ENCODE results near the gene TNIP3.

The TNIP3 gene

DNA sequence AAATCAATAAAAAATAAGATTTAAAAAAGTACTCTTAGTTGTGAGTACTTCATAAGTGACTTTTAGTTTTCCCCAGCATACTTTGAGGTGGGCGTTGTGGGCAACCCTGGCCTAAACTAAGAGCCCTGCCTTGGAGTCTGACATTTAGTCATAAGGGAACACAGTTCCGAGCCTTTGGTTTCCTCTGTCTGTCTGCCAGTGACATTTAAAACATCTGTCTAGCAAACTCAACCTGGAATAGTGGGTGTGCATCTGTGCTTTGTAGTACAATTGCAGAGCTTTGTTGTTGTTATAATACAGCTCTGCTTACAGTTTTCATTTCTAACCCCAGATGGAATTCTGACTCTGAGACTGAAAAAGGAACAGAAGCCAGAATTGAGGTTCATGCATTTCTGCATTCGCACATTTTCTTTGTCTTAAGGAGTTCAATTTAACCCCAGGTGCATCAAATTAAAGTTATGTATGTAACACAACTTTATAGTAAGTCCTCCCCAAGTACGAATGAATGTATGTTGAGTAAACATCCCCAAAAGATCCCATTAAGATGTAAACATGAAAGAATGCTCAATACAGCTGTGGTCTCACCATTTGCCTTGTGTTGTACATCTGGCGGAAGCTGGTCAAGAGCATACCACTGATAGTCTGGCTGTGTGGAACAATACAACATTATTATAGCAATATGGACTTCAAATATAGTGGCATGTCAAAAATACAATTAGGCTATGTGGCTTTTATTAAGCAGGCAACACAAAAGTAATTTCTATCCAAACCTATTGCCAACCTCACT lies 25.9 kb downstream of the TNIP3 start:
- no peak for DNase-seq

DNA sequence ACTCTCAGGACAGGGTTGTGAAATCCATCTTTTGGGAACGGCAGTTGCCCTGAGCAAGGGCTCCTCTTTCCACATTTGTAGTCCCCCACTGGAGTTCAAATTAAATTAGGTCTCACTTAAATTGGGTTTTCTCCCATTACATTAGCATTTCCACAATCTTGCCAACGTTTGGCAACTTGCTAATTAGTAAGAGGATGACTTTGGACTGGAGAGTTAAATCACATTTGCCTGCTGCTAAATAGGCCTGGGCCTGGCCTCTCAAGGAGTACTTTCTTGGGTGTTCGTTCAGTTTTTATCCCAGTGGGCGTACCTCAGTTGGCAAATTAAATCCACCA lies 33.8 kb downstream of the TNIP3 start:
- no peak for DNase-seq

DNA sequence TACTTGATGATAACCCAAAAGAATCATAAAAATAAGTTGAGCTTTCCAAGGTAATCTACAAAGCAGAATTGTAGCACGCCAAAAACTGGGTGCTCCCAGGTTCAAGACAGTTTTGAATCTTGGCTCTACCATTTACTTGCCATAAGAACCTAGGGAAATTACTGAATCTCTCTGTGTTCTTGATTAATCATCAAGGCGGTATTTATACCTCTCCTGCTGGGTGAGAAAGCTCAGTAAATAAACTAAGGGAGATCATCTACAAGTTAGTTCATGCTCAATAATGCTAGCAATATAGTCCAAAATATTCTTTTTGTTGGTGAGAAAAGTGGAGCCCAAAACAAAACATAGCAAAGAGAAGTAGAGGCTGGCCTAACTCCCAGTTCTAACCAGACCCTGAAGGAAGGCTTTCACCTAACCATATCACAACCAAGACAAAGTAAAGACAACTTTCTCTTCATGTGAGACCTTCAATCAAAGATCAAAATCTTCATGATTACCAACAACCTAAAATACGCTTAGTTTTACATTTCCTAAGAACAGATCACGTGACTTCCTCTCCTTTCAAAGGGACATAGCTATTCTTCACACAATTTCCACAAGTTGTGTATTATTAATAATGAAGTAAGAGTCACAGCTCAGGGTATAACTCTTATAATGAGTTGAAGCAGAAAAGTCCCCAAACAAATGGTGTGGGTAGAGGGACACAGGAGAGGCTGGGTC lies 34.4 kb downstream of the TNIP3 start:
- no peak for DNase-seq

DNA sequence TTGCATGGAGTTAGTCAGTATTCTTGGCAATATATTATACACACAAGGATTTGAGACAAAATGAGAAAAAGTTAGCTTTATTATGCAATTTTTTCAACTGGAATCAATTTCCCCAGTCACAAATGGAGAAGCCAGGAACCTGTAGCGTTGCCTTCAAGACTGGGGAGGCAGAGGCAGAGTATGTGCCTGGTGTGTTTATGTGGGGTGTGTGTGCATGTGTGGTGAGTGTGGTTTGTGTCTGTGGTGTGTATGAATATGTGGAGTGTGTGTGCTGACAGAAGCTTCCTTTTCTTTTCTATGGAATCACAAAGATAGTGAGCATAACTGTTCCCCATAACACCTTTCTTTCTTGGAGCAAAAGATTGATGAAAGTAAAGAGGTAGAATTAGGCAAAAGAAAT lies 37.0 kb downstream of the TNIP3 start:
- DNase-seq, result no peak

DNA sequence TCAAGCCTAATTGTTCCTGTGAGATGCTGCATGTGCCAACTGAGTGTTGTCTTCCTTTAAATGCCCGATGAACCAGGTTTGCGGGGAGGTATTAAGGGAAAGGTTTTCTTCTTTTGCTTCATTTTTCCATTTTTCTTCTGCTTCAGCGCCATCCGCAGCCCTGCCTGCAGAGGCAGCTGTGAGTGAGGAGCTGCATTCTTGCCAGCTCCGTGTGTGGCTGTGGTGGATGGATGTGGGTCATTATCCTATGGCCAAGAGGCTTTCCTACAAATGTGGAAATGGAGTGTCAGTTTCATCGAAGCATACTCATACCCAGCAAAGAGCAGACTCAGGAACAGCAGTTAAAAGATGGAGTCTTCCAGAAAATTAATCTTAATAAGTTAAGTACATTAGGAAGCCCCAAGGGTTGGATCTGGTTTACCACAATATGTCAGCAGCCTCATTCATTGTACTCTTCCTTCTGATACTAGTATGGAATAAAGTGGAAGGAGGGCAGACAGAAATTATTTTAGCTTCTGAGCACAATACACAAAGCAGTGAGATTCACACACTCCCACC lies 37.6 kb downstream of the TNIP3 start:
- DNase-seq, result no peak

DNA sequence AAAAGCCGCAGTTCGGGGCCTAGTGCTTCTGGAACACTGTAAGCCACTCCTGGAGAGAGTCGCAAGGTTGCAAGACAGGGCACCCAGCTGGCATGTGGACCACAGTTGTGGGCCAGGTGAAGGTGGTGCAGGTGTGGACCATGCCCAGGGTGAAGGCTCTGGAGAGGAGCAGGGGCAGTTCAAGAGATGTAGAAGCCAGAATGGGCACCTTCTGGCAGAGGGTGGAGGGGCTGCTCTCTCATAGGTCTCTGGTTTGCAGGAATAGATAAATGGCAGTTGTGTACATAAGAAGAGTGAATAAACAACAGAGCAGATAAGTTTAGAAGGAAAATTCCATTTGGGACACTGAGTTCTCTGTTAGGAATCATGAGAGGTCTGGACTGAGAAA lies 38.6 kb downstream of the TNIP3 start:
- DNase-seq, result no peak

DNA sequence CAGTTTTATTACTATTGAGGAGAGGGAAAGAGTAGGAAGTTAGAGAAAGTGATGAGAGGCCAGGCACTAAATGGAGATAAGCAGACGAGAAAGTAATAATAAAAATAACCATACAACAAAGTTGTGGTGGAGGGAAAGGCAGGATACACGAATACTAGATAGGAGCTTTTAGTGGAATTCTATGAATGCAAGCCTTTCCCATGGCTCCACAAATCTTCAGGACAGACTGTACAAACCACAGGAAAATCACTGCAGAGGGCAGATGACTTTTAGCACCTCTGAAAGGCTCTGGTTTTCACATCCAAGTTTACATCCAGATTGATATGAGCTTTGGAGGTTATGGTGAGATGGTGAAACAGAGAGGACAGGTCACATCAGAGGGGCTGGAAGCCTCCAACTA lies 41.5 kb downstream of the TNIP3 start:
- DNase-seq, result no peak

DNA sequence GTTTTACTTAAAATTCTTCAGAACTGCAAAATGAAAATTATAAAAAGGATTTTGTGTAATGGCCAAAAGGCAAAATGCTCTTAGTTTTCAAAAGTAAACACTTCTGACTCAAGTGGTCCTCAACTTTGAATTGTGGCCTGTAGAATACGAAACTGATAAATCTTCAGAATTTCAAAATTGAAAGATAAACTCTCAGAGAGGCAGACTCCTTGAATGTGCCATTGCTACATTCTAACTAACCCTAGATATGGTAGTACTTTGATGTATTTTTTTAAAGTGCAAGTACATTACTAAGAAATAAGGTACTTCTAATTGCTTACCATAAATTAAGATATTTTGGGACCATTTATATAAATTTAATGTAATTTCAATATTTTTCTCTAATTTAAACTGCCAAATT lies 44.4 kb downstream of the TNIP3 start:
- DNase-seq, result no peak

DNA sequence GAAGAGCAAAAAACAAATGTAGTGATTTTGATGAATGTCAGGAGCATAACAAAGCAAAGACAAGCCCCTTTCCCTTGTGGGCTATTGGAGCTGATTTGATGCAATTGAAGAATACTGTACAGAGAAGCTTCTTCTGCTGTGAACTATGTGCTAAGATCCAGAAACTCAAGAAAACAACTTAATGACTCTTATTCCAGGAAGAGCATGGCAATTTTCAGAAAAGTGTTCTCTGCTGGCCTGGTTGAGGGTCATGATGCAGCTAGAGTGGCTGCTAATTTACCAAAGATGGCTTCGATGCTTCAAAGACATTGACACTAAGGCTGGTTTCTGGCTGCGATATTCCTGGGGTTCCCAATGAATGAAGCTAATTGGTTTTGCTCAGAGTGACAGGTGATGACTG lies 45.8 kb downstream of the TNIP3 start:
- DNase-seq, result no peak

DNA sequence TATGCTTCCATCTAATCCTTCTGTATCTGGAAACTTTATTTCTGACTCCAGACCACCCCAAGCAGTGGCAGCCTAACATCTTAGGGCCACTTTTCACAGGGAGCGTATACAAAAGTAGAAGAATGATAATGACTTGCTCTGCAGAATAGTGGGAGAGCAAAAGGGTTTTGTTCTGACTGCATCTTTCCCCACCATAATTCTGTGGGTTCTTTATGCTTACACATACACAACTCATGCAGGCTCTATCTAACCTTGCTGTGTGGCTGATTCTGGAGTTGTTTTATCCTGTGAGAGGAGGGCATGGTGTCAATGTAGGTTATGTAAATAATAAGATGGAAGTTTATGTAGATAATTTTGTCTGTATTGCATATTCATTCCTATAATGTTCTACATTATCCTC lies 49.4 kb downstream of the TNIP3 start:
- no peak for DNase-seq

DNA sequence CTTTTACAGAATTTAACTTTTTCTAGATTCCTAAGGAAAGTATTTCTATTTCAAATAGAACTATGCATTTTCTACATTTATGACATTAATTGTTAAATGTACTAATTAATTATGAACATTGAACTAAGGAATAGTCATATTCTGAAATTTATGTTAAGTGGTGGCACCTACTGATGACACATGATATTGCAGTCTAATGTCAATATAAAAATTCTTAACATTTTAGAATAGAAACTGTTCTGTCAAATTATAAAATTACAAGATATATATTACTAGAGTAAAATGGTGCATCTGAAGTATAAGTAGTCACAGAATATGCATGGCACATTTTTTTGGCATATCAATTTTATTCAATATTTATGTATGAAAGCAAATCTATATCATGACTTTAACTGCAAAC lies 51.6 kb downstream of the TNIP3 start:
- DNase-seq, result no peak

DNA sequence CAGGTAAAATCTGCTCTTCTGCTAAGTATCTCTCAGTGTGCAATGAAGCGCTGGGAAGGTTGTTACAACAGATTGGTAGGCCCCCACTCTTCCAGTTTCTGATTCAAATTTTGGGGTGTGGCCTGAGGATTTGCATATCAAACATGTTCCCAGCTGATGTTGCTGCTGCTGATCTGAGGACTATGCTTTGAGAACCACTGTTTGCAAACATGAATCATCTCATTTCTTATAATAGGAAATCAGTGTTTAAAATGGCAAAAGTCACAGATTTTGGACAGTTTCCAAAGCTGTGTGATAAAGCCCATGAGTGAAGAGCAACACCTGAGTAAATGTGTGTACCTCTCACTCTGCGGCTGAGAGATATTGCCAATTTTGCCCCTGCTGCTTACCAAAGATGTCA lies 55.6 kb downstream of the TNIP3 start:
- no peak for DNase-seq

DNA sequence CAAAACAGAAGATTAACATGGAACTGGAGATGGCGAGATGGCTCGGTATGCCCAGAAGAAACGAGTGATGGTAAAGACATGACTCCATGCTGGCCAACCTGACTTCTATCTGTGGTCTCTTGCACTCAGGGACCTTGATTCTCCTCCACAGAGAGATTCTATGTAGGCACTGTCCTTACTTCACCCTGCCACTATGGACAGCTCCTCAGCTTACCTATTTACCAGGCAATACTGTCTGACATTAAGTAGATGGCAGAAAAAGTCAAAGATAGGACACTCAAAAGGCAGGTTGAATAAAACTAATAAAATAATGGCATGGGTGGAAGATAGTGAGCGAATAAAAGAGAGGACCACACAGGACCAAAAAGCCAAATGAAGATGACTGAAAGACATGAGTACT lies 56.6 kb downstream of the TNIP3 start:
- no peak for DNase-seq

DNA sequence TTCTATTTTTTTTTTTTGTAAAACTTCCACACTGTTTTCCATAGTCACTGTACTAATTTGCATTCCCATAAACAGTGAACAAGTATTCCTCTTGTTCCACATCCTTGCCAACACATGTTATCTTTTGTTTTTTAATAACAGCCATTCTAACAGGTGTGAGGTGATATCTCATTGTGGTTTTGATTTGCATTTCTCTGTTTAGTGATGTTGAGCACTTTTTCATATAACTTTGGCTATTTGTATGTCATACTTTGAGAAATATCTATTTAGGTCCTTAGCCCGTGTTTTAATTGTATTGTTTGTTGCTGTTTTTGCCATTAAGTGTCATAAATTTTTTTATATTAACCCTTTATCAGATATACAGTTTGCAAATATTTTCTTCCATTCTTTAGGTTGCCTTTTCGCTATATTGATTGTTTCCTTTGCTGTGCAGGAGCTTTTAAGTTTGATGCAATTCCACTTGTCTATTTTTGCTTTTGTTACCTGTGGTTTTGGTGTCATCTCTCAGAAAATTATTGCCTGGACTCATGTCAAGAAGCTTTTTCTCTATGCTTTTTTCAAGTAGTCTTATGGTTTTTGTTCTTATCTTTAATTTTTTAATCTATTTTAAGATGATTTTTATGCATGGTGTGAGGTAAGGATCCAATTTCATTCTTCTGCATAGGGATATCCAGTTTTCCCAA lies 63.9 kb downstream of the TNIP3 start:
- DNase-seq, result no peak

DNA sequence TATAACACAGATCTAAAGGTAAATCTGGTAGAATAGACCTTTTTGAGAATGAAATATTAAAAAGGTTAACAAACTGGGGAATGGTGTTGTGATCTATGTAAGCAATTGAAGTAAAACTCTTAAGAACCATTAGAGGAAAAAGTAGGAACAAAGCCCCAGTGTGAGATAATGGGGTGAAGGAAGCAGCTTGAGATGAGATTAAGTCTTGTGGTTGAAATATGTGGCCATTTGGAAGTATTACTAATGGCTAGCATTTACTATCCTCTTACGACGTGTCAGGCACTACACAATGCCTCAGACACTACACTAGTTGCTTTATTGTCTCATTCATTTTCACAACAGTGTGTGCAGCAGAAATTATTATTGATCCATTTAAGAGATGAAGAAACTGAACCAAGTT lies 65.9 kb downstream of the TNIP3 start:
- DNase-seq, result no peak

DNA sequence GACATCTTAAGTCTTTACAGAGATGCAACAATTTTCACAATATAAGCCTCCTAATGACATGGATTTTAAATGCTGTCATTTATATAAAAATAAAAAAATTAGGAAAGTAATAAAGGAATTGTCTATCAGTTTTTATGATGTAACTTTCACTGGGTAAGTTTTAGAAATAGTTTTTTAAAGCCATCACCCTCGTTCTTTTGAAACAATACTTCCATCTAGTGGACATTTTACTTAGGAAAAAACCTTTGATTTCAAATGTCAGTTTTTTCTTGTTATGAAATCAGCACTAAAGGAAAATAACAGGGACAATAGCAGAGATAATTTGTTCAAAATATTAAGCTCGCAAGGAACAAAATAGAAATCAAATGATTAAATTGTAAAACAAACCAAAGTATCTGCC lies 67.5 kb downstream of the TNIP3 start:
- no peak for DNase-seq

DNA sequence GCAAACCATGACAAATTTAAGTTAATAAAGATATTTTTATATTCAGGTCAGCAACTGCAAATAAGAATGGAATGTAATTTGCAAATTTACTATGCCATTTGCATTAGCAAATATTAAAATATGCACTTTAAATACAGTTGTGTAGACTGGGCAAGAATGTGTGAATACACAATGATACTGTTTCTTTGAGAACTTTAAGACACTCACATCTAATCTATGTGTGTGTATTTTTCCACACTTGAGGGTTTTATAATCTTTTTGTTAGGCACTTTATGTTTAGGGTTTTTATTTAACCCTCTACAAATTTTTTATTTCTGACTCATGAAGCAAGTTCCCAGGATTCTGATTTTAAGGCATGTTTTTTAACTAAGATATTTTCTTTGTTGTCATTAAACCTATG lies 67.9 kb downstream of the TNIP3 start:
- no peak for DNase-seq

DNA sequence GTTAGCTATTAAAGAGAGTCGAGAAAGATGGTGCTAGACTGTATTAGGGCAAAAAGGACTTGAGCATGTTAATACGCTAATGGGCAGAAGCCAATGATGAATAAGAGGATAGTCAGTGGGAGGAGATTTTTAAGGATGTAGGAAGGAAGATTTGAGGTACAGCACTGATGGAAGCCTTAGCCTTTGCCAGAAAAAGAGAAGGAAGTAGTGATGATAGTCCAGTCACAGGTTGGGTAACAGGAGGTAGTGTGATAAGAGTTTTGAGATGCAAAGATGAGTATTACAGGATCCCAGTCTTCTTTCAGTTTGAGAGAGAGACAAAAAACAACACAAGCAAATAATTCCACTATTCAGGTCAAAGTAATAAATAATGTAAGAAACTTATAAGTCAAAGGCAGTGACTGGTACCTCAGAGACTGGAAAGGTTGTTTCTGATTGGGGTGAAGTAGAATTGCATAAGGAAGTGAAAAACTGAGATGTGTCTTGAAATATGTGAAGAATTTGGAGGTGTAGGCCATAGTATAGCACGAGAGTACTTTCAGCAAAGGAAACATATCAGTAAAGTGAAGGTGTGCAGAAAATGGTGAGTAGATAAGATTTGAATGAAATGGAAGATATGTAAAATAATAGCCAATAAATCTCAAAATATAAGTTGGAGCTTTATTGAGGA lies 69.7 kb downstream of the TNIP3 start:
- DNase-seq, result no peak

DNA sequence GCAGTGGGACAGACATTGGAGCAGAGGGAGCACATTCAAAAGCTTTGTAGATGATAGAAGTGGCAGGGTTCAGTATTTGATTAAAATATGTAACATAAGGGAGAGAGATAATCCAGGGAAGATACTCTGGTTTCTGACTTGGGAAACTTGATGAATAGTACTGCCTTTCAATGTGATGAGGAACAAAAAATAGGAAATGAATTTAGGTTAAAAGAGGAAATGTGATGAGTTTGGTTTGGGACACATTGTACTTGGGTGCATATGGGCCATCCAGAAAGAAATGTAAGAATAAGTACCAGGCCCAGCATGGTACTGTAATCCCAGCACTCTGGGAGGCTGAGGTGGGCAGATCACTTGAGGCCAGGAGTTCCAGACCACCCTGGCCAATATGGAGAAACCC lies 70.9 kb downstream of the TNIP3 start:
- DNase-seq, result no peak

DNA sequence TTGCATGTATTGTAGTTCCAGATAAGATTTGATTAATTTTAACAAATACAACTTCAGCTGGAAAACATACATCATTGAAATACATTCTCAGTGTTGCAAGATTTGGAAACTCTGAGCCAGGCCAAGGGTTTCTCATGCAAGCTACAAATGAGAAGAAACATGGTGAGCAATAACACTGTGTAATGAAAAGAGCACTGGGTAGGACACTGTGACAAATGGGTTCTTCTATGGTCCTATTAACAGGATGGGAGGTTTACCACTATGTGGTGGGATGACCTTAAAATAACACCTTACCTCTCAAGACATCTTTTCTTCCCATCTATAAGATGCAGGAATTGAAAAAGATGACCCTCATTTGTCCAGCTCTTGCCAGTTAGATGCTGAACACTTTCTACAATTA lies 72.2 kb downstream of the TNIP3 start:
- no peak for DNase-seq

DNA sequence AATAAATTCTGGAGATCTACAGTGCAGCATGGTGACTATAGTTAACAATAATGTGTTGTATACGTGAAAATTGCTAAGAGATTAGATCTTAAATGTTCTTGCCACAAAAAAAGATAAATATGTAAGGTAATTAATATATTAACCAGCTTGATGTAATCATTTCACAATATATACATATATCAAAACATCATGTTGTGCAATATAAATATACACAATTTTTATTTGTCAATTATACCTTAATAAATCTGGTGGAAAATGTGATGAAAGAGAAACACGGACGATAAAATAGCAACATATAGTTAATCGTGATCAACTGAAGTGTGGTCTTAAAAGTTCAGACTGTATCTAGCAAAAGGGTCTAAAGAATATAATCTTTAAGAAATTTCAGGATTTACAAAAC lies 75.3 kb downstream of the TNIP3 start:
- no peak for DNase-seq

Measured in effector CD8-positive, alpha-beta T cell (primary cell).